GM12892 (cell line): ENCODE data around the gene IGFBP7.

Experiments used
- DNase-seq: peaks from one replicate; pipeline ENCODE4 v3.0.0; 2011; ENCODE audit not compliant: insufficient read length
- FAIRE-seq: peaks from 2 replicates; lab custom pipeline; 2011; peaks lifted over from hg19 to GRCh38; lab: Jason Lieb, UNC
- POLR2A ChIP-seq: IDR thresholded peaks from 2 replicates; pipeline ENCODE4 v1.6.1; 2011; ENCODE audit warnings: low read depth, low read length, control low read depth
- POLR2AphosphoS5 ChIP-seq: IDR thresholded peaks from 2 replicates; pipeline ENCODE4 v1.6.1; 2011; ENCODE audit warnings: low read depth, low read length, control low read depth
- TAF1 ChIP-seq: IDR thresholded peaks from 2 replicates; pipeline ENCODE4 v1.6.1; 2011; ENCODE audit warnings: low read depth, mild to moderate bottlenecking, control low read depth, low read length, borderline replicate concordance

The IGFBP7 gene

GRCh38 chr4:57148831-57149505 lies 38.8 kb upstream of the IGFBP7 start:
- DNase-seq (no peak), FAIRE-seq (no peak)
- TF ChIP-seq POLR2A (no peak), POLR2AphosphoS5 (no peak), TAF1 (no peak)

DNA sequence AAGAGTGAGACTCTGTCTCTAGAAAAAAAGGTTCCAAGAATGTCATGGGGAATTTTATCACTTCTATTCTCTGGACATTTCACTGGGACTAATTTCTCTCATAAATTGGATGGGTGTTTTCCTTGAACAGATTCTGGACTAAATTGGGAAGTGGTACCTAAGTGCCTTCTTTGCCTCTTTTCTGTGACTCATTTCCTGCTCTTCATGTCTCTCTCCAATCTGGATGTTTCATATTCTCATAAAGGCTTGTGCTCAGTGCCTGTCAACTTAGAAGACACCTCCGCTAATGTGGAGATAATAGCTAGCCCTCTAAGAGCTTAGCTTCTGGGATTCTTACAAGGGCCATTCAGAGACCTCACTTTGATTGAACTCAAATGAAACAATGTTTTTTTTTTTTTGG lies 38.0 kb upstream of the IGFBP7 start:
- DNase-seq (no peak), FAIRE-seq (no peak)
- TF ChIP-seq POLR2AphosphoS5, result no peak
- TF ChIP-seq TAF1, result no peak
- no peak for TF ChIP-seq POLR2A

GRCh38 chr4:57147335-57148060 lies 37.3 kb upstream of the IGFBP7 start:
- DNase-seq (no peak), FAIRE-seq (no peak)
- TF ChIP-seq TAF1 (no peak), POLR2AphosphoS5 (no peak), POLR2A (no peak)

DNA sequence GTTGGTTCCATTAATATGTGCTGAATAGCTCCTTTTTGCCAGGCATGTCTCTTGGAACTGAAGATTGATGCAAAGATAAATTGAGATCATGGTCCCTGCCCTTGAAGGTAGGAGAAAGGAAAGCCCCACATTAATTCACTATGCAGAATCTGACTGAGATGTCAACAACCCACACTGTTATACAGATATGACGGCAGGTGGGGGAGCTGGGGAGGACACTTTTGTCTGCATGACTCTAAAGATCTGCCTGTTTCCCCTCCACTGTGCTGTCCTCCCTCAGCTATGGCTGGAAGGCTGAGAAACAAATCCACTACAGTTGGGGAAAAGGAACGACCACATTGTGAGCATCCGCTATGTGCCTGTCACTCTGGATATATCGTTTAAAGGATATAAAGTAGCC lies 36.3 kb upstream of the IGFBP7 start:
- no peak for FAIRE-seq
- TF ChIP-seq TAF1 (no peak), POLR2AphosphoS5 (no peak), POLR2A (no peak)
- DNase-seq, result no peak

DNA sequence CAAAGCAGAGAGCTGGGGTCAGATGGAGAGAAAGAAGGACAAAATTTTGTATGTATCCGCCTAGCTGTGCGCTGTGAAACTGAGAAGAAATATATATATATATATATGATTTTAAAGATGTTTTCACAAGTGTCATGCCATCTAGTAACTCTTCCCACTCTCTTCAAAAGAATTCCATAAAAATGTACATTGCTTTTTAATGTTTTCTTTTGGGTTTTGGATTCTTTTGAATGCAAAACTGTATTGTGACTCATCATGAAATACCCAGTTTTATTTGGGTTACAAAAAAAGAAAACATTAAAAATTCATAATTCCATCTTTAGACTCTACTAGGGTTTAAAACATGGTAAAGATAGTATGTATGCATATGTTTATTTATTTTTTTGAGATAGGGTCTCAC lies 34.3 kb upstream of the IGFBP7 start:
- no peak for FAIRE-seq
- no peak for DNase-seq
- no peak for TF ChIP-seq TAF1
- TF ChIP-seq POLR2AphosphoS5, result no peak
- no peak for TF ChIP-seq POLR2A

DNA sequence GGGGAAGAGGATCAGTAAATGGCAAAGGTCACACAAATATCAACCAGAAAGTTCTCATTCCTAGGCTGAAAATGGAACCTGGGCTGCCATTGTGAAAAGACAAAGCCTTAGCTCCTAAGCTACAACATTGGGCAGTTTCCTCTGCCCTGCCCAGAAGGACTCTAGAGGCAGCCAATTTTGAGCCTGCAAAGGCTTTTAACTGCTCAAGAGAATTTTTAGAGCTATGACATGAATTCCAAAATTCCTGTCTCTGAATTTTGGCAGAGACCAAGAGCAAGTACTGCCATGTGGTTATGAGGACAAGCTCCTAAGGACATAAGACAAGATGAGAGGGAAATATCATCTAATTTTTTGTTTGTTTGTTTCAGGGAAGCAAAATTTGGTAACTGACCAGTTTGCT lies 29.6 kb upstream of the IGFBP7 start:
- TF ChIP-seq TAF1, result no peak
- TF ChIP-seq POLR2A, result no peak
- TF ChIP-seq POLR2AphosphoS5, result no peak
- DNase-seq (no peak), FAIRE-seq (no peak)

GRCh38 chr4:57137261-57137660 lies 27.1 kb upstream of the IGFBP7 start:
- DNase-seq (no peak), FAIRE-seq (no peak)
- TF ChIP-seq POLR2A, result no peak
- no peak for TF ChIP-seq TAF1
- TF ChIP-seq POLR2AphosphoS5, result no peak

GRCh38 chr4:57136281-57136680 lies 26.1 kb upstream of the IGFBP7 start:
- TF ChIP-seq POLR2A (no peak), TAF1 (no peak), POLR2AphosphoS5 (no peak)
- FAIRE-seq (no peak), DNase-seq (no peak)

- no peak for FAIRE-seq
- no peak for DNase-seq
- TF ChIP-seq POLR2A, result no peak
- no peak for TF ChIP-seq TAF1
- no peak for TF ChIP-seq POLR2AphosphoS5
These were observed 22.6 kb upstream of the IGFBP7 start for GRCh38 chr4:57132743-57133137.

DNA sequence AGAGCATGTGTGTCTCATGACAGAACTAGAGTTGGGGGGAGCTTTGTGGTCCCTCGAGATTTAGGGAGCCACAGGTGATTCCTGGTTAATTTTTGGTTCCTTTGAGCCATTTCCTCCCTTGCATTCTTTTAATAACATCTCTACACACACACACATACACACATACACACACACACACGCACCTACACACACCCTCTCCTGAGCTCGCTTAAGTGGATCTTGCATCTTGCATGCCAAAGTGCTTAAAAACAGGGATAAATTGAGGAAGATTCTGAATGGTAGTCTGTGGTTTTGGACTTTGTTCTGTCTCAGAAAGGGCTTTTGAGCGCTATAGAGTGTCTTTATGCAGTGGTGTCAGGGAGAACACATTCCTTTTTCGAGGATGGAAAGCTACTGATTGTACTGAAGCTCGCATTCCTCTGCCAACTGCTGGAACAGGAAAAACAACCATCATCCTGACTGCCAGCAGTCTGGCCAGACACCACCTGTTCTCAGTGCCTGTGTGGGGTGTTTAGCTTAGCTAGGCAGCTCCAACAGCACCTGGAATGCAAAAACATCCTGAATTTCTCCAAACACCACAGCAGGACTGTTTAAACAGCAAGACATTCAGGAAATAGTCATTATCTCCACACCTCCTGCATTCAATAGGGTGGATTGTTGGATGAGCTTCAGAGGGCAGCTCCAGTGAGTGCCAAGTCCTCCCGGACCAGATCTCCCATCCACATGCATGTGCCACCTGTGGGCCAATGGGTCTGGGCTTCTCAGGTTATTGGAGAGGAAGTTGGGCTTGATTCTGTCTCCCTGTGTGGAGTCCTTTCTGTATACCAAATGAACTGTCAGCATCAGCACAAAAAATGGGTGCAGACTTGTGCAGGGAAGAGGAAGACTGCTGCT lies 21.9 kb upstream of the IGFBP7 start:
- TF ChIP-seq POLR2A (no peak), POLR2AphosphoS5 (no peak), TAF1 (no peak)
- DNase-seq, result no peak
- FAIRE-seq, result no peak

DNA sequence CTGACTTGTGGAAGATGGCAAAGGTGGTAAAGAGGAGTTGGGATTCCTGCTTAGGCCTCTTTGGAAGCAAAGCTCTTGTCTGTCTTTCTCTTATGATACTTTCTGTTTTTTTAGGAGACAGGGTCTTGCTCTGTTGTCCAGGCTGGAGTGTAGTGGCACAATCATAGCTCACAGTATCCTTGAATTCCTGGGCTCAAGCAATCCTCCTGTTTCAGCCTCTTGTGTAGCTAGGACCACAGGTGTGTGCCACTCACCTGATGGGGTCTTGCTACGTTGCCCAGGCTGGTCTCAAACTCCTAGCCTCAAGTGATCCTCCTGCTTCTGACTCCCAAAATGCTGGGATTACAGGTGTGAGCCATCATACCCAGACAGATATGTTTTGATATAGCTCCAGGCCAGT lies 19.3 kb upstream of the IGFBP7 start:
- DNase-seq (no peak), FAIRE-seq (no peak)
- TF ChIP-seq POLR2AphosphoS5 (no peak), TAF1 (no peak), POLR2A (no peak)

GRCh38 chr4:57127361-57127760 lies 17.2 kb upstream of the IGFBP7 start:
- TF ChIP-seq POLR2AphosphoS5, result no peak
- no peak for TF ChIP-seq TAF1
- no peak for TF ChIP-seq POLR2A
- DNase-seq (no peak), FAIRE-seq (no peak)

GRCh38 chr4:57125996-57126395 lies 15.8 kb upstream of the IGFBP7 start:
- DNase-seq (no peak), FAIRE-seq (no peak)
- no peak for TF ChIP-seq TAF1
